ENCODE measurements around the gene FASTK. TPM values are rescaled to one million over a fixed set of nuclear protein-coding genes. Genes with fewer than 3 reads are reported as not detected.

The FASTK gene
- total RNA-seq, 2 donors from 2014 or later, result 84.4 to 131 TPM

- Mint-ChIP-seq H3K27me3 (no peaks in the 10 kb centered on the region), H3K4me3 (no peak overlapping the region), H3K9me3 (no peaks in the 10 kb centered on the region), H3K4me1 (ENCODE audit: low read depth in 2 of 2) (peaks cover 12 to 14% of the 10 kb centered on the region in 2 donors), H3K36me3 (no peaks in the 10 kb centered on the region), H3K27ac (no peak overlapping the region)
- ATAC-seq (no peak), DNase-seq (ENCODE audit: low spot score) (no peak)
Measured at GRCh38 chr7:151064454-151064853, 16.2 kb downstream of the FASTK start.

GRCh38 chr7:151063212-151063561, 17.4 kb downstream of the FASTK start:
- Mint-ChIP-seq H3K4me3 (no peak overlapping the region), H3K27me3 (no peaks in the 10 kb centered on the region), H3K9me3 (no peaks in the 10 kb centered on the region), H3K4me1 (ENCODE audit: low read depth in 2 of 2) (peaks cover 19 to 20% of the 10 kb centered on the region in 2 donors), H3K27ac (no peak overlapping the region), H3K36me3 (no peaks in the 10 kb centered on the region)
- no peak for DNase-seq (ENCODE audit: low spot score)
- no peak for ATAC-seq

DNA sequence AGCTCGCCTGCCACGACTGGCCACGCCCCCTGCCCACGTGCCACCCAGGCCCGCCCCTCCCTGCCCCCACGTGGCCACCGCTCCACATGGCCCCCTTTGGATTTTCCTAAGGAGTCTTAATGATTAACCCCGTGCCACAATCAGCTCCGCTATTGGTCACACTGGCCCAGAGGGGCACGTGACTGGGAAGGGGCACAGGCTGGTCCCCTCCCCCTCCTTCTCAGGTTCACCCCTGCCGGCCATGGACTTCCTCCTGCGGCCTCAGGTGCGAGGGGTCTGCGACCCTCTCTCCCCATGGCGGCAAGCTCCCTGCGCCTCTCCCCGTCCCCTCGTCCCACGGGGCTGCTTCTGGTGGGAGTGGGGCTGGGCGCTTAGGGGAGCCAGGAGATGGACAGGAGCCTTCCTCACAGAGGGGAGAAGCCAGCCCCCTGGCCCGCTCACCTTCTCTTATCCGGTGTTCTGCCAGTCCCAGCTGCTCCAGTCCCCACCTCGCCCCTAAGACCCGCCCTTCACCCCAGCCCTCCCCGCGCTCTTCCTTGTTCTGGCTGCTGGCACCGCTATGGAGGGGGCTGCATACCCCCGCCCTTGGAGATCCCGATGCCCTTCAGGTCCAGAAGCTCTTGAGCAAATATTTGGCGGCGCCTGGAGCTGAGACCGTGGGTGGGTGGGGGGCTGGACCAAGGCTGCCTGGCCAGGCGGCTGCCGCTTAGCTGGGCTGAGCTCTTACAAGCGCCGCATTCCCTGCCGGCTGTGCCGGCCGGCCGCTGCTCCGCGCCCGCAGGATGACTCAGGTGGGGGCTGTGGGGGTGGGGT, 18.0 kb downstream of the FASTK start:
- no peaks in the 10 kb centered on the region for H3K36me3 Mint-ChIP-seq

DNA sequence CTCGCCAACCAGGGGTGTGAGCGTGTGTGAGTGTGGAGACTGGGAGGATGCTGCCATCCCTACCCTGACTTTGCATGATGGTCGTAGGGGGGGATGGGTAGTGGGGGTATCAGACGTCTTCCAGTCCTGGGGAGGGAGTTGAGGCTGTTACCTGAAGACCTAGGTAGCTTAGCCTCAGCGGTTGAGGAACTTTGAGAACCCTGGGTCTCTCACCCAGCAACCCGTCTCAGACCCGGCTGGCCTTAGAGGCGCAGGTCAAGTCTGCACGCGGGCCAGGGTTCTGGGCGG, 18.6 kb downstream of the FASTK start:
- Mint-ChIP-seq H3K9me3 (no peaks in the 10 kb centered on the region), H3K27me3 (no peaks in the 10 kb centered on the region), H3K4me3 (no peak overlapping the region), H3K4me1 (ENCODE audit: low read depth in 2 of 2) (peaks cover 25 to 26% of the 10 kb centered on the region in 2 donors), H3K27ac (peak overlapping the region in 1 of 2 donors; percentile 68), H3K36me3 (no peaks in the 10 kb centered on the region)
- ATAC-seq (no peak), DNase-seq (ENCODE audit: low spot score) (no peak)

More for the DNA sequence above, 18.0 kb downstream of the FASTK start:
- no peaks in the 10 kb centered on the region for H3K9me3 Mint-ChIP-seq
- no peak overlapping the region for H3K27ac Mint-ChIP-seq
- no peaks in the 10 kb centered on the region for H3K27me3 Mint-ChIP-seq
- ATAC-seq (no peak), DNase-seq (ENCODE audit: low spot score) (no peak)
- peaks cover 19 to 20% of the 10 kb centered on the region in 2 donors for H3K4me1 Mint-ChIP-seq (ENCODE audit: low read depth in 2 of 2)
- H3K4me3 Mint-ChIP-seq, result no peak overlapping the region

- H3K27me3 Mint-ChIP-seq, result no peaks in the 10 kb centered on the region
- DNase-seq (ENCODE audit: low spot score) (no peak), ATAC-seq (no peak)
- H3K4me3 Mint-ChIP-seq, result peak overlapping the region; percentile 93
- H3K36me3 Mint-ChIP-seq, result no peaks in the 10 kb centered on the region
- H3K4me1 Mint-ChIP-seq (ENCODE audit: low read depth in 2 of 2), result peaks cover 28% of the 10 kb centered on the region in 2 donors
- H3K27ac Mint-ChIP-seq, result peak overlapping the region in 1 of 2 donors; percentile 68
- H3K9me3 Mint-ChIP-seq, result no peaks in the 10 kb centered on the region
Measured at GRCh38 chr7:151061213-151062110, 19.1 kb downstream of the FASTK start.

DNA sequence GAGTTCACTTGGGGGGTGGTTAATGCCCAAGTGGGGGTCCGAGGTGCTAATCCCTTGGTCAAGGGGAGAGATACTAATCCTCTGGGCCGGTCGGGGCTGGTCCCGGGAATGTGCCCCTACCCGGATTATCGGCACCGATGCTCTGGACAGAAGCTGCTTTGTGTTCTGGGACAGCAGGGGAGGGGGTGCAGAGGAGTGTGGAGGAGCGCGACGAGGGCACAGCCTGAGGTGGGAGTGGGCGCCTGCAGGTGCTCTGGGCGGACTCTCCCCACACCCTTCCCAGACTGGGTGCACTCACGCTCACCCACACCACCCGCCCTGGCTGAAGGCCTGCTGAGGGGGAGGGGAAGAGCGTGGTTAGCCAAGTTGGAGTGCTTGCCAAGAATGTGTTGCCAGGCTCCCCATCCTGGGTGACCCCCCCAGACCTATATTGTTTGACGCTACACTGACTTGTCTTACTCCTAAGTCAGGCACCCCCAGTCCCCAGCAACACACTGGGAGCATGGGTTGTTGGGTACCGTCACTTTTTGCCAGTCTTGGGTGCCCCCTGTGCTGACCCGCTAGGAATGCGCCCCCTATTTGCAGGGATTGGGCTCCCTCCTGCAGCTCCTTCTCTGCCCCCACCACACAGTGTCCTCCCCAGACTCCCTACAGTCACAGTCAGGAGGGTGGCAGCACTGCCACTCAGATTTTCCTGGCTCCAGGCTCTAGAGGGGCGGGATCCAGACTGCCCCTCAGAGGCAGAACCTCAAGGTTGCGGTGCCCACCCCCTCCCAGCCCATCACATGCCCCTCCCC, 20.0 kb downstream of the FASTK start:
- H3K27ac Mint-ChIP-seq, result peak overlapping the region in 1 of 2 donors; percentile 92
- no peak for ATAC-seq
- H3K36me3 Mint-ChIP-seq, result no peaks in the 10 kb centered on the region
- H3K27me3 Mint-ChIP-seq, result no peaks in the 10 kb centered on the region
- H3K4me1 Mint-ChIP-seq (ENCODE audit: low read depth in 2 of 2), result peaks cover 28% of the 10 kb centered on the region in 2 donors
- no peaks in the 10 kb centered on the region for H3K9me3 Mint-ChIP-seq
- no peak for DNase-seq (ENCODE audit: low spot score)
- peak overlapping the region; percentile 93 for H3K4me3 Mint-ChIP-seq

DNA sequence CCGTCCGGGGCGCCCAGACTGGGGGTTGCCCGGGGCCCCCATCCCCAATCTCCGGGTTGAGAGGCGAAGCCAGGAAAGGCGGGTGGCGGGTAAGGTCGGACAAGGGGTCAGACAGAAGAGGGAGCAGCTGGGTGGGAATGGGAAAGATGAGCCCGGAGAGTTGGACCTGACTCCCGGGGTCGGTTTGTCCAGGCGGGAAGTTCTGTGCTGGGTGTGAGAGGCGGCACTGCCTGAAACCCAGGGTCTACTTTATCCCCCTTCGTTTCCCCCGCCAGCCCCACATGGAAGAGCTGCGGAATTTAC, 20.5 kb downstream of the FASTK start:
- H3K27ac Mint-ChIP-seq, result peak overlapping the region in 1 of 2 donors; percentile 92

GRCh38 chr7:151059367-151060112, 21.1 kb downstream of the FASTK start, which contains the start of gene SLC4A2:
Gene SLC4A2 (plus strand): TSS chr7:151059589. CDS start chr7:151061988, 2,399 bp downstream.
- H3K36me3 Mint-ChIP-seq, result no peaks in the 10 kb centered on the region
- H3K4me1 Mint-ChIP-seq (ENCODE audit: low read depth in 2 of 2), result peaks cover 25 to 28% of the 10 kb centered on the region in 2 donors
- DNase-seq (ENCODE audit: low spot score) (peak; percentile 84), ATAC-seq (peak; percentile 63 to 69)
- no peaks in the 10 kb centered on the region for H3K9me3 Mint-ChIP-seq
- H3K27me3 Mint-ChIP-seq, result no peaks in the 10 kb centered on the region
- H3K4me3 Mint-ChIP-seq, result peak within 1 kb of the TSS; percentile 93
- H3K27ac Mint-ChIP-seq, result peak within 1 kb of the TSS; percentile 83 to 92

More for the DNA sequence above, 20.5 kb downstream of the FASTK start:
- H3K9me3 Mint-ChIP-seq, result no peaks in the 10 kb centered on the region
- ATAC-seq, result no peak
- H3K4me3 Mint-ChIP-seq, result peak overlapping the region; percentile 93
- H3K27me3 Mint-ChIP-seq, result no peaks in the 10 kb centered on the region
- H3K4me1 Mint-ChIP-seq (ENCODE audit: low read depth in 2 of 2), result peaks cover 25 to 28% of the 10 kb centered on the region in 2 donors
- H3K36me3 Mint-ChIP-seq, result no peaks in the 10 kb centered on the region
- no peak for DNase-seq (ENCODE audit: low spot score)

DNA sequence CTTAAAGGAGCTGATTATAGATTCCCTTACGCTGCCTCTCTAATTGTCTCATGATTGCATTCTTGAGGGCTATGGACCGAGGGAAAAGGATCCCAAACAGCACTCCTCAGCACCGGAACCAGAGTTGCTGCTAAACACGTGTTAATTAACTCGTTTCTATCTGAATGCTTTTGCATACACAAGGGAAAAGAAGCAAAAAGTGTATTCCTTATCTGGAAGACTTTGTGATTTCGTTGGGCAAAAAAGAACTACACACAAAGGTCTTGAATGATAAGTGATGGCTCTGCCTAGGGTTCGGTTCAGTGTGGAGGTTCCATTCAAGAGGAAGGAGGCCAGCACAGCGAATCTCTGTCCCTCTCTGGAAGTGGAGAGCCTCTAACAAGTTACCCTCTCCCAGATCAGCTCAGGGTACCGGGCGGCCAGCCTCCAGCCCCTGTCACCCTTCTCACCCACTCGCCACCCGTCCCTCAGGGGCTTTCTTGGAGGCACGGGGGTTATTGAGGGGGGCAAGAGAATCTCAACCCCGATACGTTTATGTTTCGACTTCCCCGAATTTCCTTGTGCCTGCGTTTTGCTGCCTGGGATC, 21.7 kb downstream of the FASTK start:
- peaks cover 25 to 28% of the 10 kb centered on the region in 2 donors for H3K4me1 Mint-ChIP-seq (ENCODE audit: low read depth in 2 of 2)
- DNase-seq (ENCODE audit: low spot score) (no peak), ATAC-seq (no peak)
- no peaks in the 10 kb centered on the region for H3K36me3 Mint-ChIP-seq
- no peaks in the 10 kb centered on the region for H3K27me3 Mint-ChIP-seq
- H3K9me3 Mint-ChIP-seq, result no peaks in the 10 kb centered on the region
- H3K4me3 Mint-ChIP-seq, result peak overlapping the region; percentile 93
- peak overlapping the region; percentile 83 to 92 for H3K27ac Mint-ChIP-seq

DNA sequence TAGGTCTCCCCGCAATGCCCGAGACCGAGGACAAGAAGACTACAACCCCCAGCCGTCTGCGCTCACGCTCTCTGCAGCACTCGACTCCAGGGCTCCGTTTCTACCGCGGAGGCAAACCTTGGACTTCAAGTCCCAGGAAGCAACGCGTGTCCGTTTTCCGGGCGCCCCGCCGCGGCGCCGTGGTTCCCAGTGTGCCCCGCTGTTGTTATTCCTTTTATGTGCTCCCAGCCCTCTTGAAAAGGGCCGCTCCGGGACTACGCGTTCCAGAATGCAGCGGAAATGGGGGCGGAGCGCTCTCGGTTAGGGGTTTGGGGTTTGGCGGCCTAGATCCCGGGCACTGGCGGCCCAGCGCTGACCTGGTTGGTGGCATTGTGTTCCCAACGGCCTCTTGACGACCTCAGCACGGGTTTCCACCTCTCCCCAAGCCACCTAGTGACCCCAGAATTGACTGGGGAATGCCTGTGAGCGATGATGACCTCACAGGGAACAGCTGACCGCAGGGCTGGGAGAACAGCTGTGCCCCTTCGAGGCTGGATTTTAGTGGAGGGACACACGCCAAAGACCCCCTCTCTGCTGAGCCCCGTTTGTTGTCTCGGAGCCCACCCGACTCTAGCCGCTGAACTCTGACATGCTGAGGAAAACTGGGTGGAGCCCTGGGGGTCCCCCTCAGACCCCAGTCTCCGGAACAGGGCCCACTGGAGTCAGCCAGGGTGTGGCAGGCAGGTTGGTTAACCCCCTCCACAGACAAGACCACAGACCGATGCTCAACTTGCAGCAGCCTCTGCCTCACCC, 22.4 kb downstream of the FASTK start:
- peak; percentile 98 for DNase-seq (ENCODE audit: low spot score)
- peaks cover 25 to 28% of the 10 kb centered on the region in 2 donors for H3K4me1 Mint-ChIP-seq (ENCODE audit: low read depth in 2 of 2)
- H3K36me3 Mint-ChIP-seq, result no peaks in the 10 kb centered on the region
- H3K27me3 Mint-ChIP-seq, result no peaks in the 10 kb centered on the region
- no peaks in the 10 kb centered on the region for H3K9me3 Mint-ChIP-seq
- peak; percentile 95 to 97 for ATAC-seq
- H3K27ac Mint-ChIP-seq, result peak overlapping the region; percentile 83 to 92
- peak overlapping the region; percentile 93 for H3K4me3 Mint-ChIP-seq

GRCh38 chr7:151057506-151057988, 23.1 kb downstream of the FASTK start, which contains the start of gene CDK5:
Gene CDK5 (minus strand): TSS chr7:151057897. CDS start chr7:151057848, 49 bp downstream.
- peaks cover 2 to 4% of the 10 kb centered on the region in 2 donors for H3K27me3 Mint-ChIP-seq
- peaks cover 27 to 28% of the 10 kb centered on the region in 2 donors for H3K4me1 Mint-ChIP-seq (ENCODE audit: low read depth in 2 of 2)
- no peaks in the 10 kb centered on the region for H3K9me3 Mint-ChIP-seq
- H3K36me3 Mint-ChIP-seq, result no peaks in the 10 kb centered on the region
- peak within 1 kb of the TSS; percentile 93 for H3K4me3 Mint-ChIP-seq
- peak within 1 kb of the TSS; percentile 83 to 92 for H3K27ac Mint-ChIP-seq
- peak in 1 of 2 donors; percentile 1 for ATAC-seq
- no peak for DNase-seq (ENCODE audit: low spot score)

Measured in natural killer cell treated with Interleukin-12 subunit alpha and Interleukin-12 subunit beta and Interleukin-15 and Interleukin-18, amount 100 ng/mL, for 72 hours (primary cell).